Right atrium auricular region (tissue), 2 donors: ENCODE data around the gene NOTUM. TPM values are rescaled to one million over a fixed set of nuclear protein-coding genes. Genes with fewer than 3 reads are reported as not detected.

Experiments used
- DNase-seq: peaks from one replicate; pipeline ENCODE4 v3.0.0-alpha.2; 2019; ENCODE audit warnings: low spot score
- H3K27ac ChIP-seq, 2 donors: fragments of 200-600 bp; sonication (generic); 1 replicate in 1 of 2; 2 replicates in 1 of 2; pipeline ENCODE4 v1.5.1; 2016 to 2019
- H3K27me3 ChIP-seq, 2 donors: fragments of 200-600 bp; sonication (generic); one replicate each; pipeline versions ENCODE4 v1.5.1 to v1.6.0; 2017 to 2019
- H3K36me3 ChIP-seq: fragments of 200-600 bp; sonication (generic); one replicate; pipeline ENCODE4 v1.5.1; 2016
- H3K4me1 ChIP-seq, 2 donors: fragments of 200-600 bp; sonication (generic); one replicate each; pipeline versions ENCODE4 v1.5.1 to v1.6.0; 2017 to 2019
- H3K4me3 ChIP-seq, 2 donors: fragments of 200-600 bp; sonication (generic); 1 replicate in 1 of 2; 2 replicates in 1 of 2; pipeline ENCODE4 v1.5.1; 2017 to 2019; ENCODE audit warnings: mild to moderate bottlenecking in 1 of 2, moderate library complexity in 1 of 2
- H3K9me3 ChIP-seq, 2 donors: fragments of 200-600 bp; sonication (generic); one replicate each; pipeline ENCODE4 v1.5.1; 2019
- CTCF ChIP-seq, 2 donors: fragments of 200-600 bp; sonication (generic); IDR thresholded peaks; one replicate each; pipeline ENCODE4 v1.5.1; 2019; ENCODE audit warnings: antibody characterized with exemption in 2 of 2
- total RNA-seq, 2 donors: library from RNA; depleted of rRNA; stranded (reverse); fragments of >200 nt; gene quantifications; one replicate each; pipeline ENCODE4 v1.1.0, GENCODE V29; 2016

NOTUM gene
- total RNA-seq, 2 donors from 2014 or later, result 0.35 TPM; not detected in 1

GRCh38 chr17:81993729-81994592 lies 33.0 kb upstream of the NOTUM start:
- DNase-seq, result no peak

GRCh38 chr17:81992306-81993102 lies 31.5 kb upstream of the NOTUM start:
- Histone ChIP-seq H3K36me3 (no peaks in the 10 kb centered on the region), H3K4me3 (peak overlapping the region in 1 of 2 donors; percentile 27), H3K9me3 (no peaks in the 10 kb centered on the region), H3K27ac (peak overlapping the region; percentile 44 to 72), H3K4me1 (peaks cover 0 to 21% of the 10 kb centered on the region in 2 donors), H3K27me3 (no peaks in the 10 kb centered on the region)
- DNase-seq, result no peak
- no peak for TF ChIP-seq CTCF (IDR thresholded peaks at IDR 0.05)

More at GRCh38 chr17:81993729-81994592, 33.0 kb upstream of the NOTUM start:
- Histone ChIP-seq H3K4me1 (peaks cover 0 to 21% of the 10 kb centered on the region in 2 donors), H3K4me3 (no peak overlapping the region), H3K27ac (no peak overlapping the region), H3K27me3 (no peaks in the 10 kb centered on the region), H3K9me3 (no peaks in the 10 kb centered on the region), H3K36me3 (no peaks in the 10 kb centered on the region)
- no peak for TF ChIP-seq CTCF (IDR thresholded peaks at IDR 0.05)

- H3K9me3 ChIP-seq, result no peaks in the 10 kb centered on the region
- peak overlapping the region in 1 of 2 donors; percentile 27 for H3K4me3 ChIP-seq
- peak in 1 of 2 donors; percentile 12 for TF ChIP-seq CTCF (IDR thresholded peaks at IDR 0.05)
- no peaks in the 10 kb centered on the region for H3K27me3 ChIP-seq
- H3K36me3 ChIP-seq, result peaks cover under 1% of the 10 kb centered on the region
- DNase-seq, result peak; percentile 66
- H3K27ac ChIP-seq, result peak overlapping the region; percentile 44 to 72
- H3K4me1 ChIP-seq, result peaks cover 0 to 21% of the 10 kb centered on the region in 2 donors
Measured at GRCh38 chr17:81991684-81992305, 30.8 kb upstream of the NOTUM start.

GRCh38 chr17:81990836-81991683 lies 30.1 kb upstream of the NOTUM start:
- Histone ChIP-seq H3K27ac (peak overlapping the region; percentile 44 to 72), H3K36me3 (peaks cover 8% of the 10 kb centered on the region), H3K4me1 (peaks cover 0 to 21% of the 10 kb centered on the region in 2 donors), H3K27me3 (no peaks in the 10 kb centered on the region), H3K9me3 (no peaks in the 10 kb centered on the region), H3K4me3 (no peak overlapping the region)
- no peak for DNase-seq
- no peak for TF ChIP-seq CTCF (IDR thresholded peaks at IDR 0.05)
